Activated naive CD8-positive, alpha-beta T cell (primary cell): ENCODE results near the gene DSG1.

Experiments
- H3K27ac Mint-ChIP-seq: one replicate; pipeline ENCODE4 v1.8.0; 2021; ENCODE audit warnings: mixed read lengths
- H3K27me3 Mint-ChIP-seq: one replicate; pipeline ENCODE4 v1.8.0; 2021; ENCODE audit warnings: mixed read lengths
- H3K36me3 Mint-ChIP-seq: one replicate; pipeline ENCODE4 v1.8.0; 2021; ENCODE audit warnings: mixed read lengths
- H3K4me1 Mint-ChIP-seq: one replicate; pipeline ENCODE4 v1.8.0; 2021; ENCODE audit warnings: low read depth, mixed read lengths
- H3K4me3 Mint-ChIP-seq: one replicate; pipeline ENCODE4 v1.8.0; 2021; ENCODE audit warnings: mild to moderate bottlenecking, mixed read lengths
- H3K9me3 Mint-ChIP-seq: one replicate; pipeline ENCODE4 v1.8.0; 2021; ENCODE audit warnings: low read depth, mixed read lengths

DSG1 gene

DNA sequence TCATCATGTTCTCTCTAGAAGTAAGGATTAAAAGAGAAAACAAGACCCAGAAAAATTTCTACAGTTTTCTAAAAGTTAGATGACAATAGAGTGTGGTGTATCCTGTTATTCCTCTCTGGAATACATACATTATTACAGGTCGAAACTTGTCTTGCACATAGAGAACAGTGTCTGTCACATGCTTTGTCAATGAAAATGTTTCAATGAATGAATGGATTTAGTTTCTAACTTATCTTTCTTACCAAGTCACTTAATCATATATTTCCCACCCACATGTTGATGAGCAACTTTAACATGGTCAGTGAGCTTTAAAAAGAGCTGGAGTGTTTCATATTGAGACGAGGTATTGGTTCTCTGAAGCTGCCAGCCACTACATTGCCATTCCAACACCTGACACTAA, 63.0 kb downstream of the DSG1 start:
- H3K4me3 Mint-ChIP-seq: no peak overlapping the region
- no peaks in the 10 kb centered on the region for H3K36me3 Mint-ChIP-seq
- H3K4me1 Mint-ChIP-seq: no peaks in the 10 kb centered on the region
- no peaks in the 10 kb centered on the region for H3K9me3 Mint-ChIP-seq
- no peaks in the 10 kb centered on the region for H3K27me3 Mint-ChIP-seq
- no peak overlapping the region for H3K27ac Mint-ChIP-seq

- Mint-ChIP-seq H3K36me3 (no peaks in the 10 kb centered on the region), H3K9me3 (no peaks in the 10 kb centered on the region), H3K27ac (no peak overlapping the region), H3K27me3 (no peaks in the 10 kb centered on the region), H3K4me1 (no peaks in the 10 kb centered on the region), H3K4me3 (no peak overlapping the region)
Observed at GRCh38 chr18:31382107-31382506, 64.1 kb downstream of the DSG1 start.

DNA sequence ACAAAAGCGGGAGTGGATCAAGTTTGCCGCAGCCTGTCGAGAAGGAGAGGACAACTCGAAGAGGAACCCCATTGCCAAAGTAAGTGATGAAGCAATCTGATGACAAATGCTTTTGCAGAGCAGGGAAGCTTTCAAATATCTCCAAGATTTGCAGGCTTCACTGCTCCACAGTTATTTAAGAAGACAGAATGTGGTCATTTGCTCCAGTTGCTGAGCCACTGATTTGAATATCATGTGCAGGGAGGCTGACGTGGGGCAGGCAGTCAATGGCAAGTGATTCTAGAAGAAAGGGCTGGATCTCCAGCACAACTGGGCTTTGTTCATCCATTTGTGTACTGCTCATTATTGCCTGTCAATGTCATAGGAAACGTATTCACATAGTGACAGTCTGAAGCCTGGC, 68.8 kb downstream of the DSG1 start:
- H3K27ac Mint-ChIP-seq: no peak overlapping the region
- H3K4me3 Mint-ChIP-seq: no peak overlapping the region
- no peaks in the 10 kb centered on the region for H3K27me3 Mint-ChIP-seq
- H3K9me3 Mint-ChIP-seq: no peaks in the 10 kb centered on the region
- H3K4me1 Mint-ChIP-seq: no peaks in the 10 kb centered on the region
- H3K36me3 Mint-ChIP-seq: no peaks in the 10 kb centered on the region

DNA sequence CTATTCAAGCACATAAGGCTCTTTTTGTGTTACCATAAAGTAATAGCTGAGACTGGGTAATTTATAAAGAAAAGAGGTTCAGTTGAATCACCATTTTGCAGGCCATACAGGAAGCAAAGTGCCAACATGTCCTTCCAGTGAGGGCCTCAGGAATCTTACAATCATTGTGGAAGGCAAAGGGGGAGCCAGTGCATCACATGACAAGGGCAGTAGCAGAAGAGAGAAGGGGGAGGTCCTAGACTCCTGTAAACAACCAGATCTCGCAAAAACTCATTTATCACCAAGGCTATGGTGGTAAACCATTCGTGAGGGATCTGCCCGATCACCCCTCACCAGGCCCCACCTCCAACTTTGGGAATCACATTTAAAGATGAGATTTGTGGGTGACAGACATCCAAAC, 75.3 kb downstream of the DSG1 start:
- H3K9me3 Mint-ChIP-seq: no peaks in the 10 kb centered on the region
- no peaks in the 10 kb centered on the region for H3K27me3 Mint-ChIP-seq
- H3K4me3 Mint-ChIP-seq: no peak overlapping the region
- H3K27ac Mint-ChIP-seq: no peak overlapping the region
- no peaks in the 10 kb centered on the region for H3K36me3 Mint-ChIP-seq
- H3K4me1 Mint-ChIP-seq: no peaks in the 10 kb centered on the region

DNA sequence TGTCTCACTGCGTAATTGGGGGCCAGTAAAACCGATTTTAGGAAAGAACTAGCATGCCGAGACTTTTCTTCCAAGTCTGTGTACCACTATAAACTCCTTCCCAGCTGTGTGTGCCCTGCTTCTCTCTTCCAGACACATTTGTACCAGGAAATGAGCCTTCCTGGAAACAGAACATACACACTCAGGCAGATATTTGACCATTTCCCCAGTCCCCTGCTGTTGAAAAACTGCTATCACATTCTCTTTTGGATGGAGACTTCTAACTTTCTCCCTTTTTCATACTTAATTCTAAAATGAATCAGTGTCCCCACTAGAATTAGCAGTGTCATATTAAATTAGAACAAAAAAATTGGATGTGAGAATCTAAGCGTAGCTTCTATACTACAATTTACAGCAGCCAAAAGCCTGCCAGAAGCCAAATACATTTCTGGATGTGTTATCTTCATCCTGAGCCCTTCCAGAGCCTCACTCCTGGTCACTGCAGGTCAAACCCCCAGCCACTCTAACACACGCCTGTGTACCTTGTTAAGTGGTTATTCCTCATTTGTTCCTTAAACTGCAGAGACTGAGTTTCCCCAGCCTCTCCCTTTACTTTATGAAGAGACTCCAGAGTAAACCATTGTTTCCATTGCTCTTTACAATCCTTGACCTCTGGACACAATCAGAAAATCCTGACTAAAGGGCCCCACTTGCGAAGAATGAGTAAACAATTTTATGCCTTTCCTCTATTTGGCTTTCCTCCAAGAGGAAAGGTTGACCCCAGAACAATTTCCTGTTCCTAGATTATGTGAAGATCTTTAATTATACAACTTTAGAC, 79.0 kb downstream of the DSG1 start:
- Mint-ChIP-seq H3K27me3 (no peaks in the 10 kb centered on the region), H3K4me1 (no peaks in the 10 kb centered on the region), H3K9me3 (no peaks in the 10 kb centered on the region), H3K4me3 (no peak overlapping the region), H3K36me3 (no peaks in the 10 kb centered on the region), H3K27ac (no peak overlapping the region)

DNA sequence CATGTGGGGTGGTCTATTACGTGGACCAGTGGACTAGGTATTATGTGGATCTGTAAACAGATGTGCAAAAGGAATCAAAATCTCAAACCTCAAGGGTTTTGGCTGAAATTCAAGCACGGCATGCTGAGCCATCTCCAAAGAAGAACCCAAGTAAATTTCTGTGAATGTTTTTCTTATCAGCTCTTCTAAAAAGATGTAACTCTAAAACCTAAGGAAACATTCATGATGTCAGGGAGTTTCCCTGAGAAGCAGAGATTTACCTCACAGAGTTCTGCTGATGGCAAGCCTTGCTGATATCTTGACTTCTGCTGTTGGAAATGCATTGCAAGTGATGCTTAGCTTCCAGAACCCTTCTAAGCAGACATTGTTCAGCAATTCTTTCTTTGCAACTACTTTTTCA, 80.2 kb downstream of the DSG1 start:
- Mint-ChIP-seq H3K27ac (no peak overlapping the region), H3K4me3 (no peak overlapping the region), H3K4me1 (no peaks in the 10 kb centered on the region), H3K36me3 (no peaks in the 10 kb centered on the region), H3K27me3 (no peaks in the 10 kb centered on the region), H3K9me3 (no peaks in the 10 kb centered on the region)

DNA sequence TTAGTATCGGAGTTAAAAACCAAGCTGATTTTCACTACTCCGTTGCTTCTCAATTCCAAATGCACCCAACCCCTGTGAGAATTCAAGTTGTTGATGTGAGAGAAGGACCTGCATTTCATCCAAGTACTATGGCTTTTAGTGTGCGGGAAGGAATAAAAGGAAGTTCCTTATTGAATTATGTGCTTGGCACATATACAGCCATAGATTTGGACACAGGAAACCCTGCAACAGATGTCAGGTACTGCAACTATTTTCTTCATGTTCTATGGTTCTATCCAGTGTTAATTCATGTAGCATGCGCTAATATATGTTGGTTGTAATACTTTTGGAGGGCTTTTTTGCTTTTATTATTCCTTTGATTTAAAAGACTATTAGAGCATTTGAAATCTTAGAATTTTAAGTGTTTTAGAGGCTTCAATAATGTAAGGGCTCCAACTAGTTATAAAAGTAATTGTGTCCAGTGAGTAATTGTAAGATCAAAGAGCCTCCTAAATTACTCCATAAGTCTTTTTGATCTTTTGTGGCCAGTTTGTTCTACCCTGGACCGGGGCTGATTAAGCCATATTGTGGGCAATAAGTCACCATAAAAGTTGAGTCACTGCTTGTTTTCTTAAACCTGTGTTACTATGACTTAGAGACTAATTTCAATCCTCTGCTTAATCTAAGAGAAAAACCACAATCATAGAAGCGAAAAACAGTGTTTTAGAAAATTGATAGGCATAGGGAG, 81.5 kb downstream of the DSG1 start:
- Mint-ChIP-seq H3K27ac (no peak overlapping the region), H3K9me3 (no peaks in the 10 kb centered on the region), H3K4me3 (no peak overlapping the region), H3K4me1 (no peaks in the 10 kb centered on the region), H3K27me3 (no peaks in the 10 kb centered on the region), H3K36me3 (no peaks in the 10 kb centered on the region)

- Mint-ChIP-seq H3K4me1 (no peaks in the 10 kb centered on the region), H3K9me3 (no peaks in the 10 kb centered on the region), H3K27ac (no peak overlapping the region), H3K36me3 (no peaks in the 10 kb centered on the region), H3K4me3 (no peak overlapping the region), H3K27me3 (no peaks in the 10 kb centered on the region)
Observed at GRCh38 chr18:31401156-31402025, 83.4 kb downstream of the DSG1 start.

- no peaks in the 10 kb centered on the region for H3K36me3 Mint-ChIP-seq
- H3K27me3 Mint-ChIP-seq: no peaks in the 10 kb centered on the region
- H3K4me1 Mint-ChIP-seq: no peaks in the 10 kb centered on the region
- no peaks in the 10 kb centered on the region for H3K9me3 Mint-ChIP-seq
- no peak overlapping the region for H3K27ac Mint-ChIP-seq
- no peak overlapping the region for H3K4me3 Mint-ChIP-seq
Observed at GRCh38 chr18:31402026-31402373, 84.0 kb downstream of the DSG1 start.

DNA sequence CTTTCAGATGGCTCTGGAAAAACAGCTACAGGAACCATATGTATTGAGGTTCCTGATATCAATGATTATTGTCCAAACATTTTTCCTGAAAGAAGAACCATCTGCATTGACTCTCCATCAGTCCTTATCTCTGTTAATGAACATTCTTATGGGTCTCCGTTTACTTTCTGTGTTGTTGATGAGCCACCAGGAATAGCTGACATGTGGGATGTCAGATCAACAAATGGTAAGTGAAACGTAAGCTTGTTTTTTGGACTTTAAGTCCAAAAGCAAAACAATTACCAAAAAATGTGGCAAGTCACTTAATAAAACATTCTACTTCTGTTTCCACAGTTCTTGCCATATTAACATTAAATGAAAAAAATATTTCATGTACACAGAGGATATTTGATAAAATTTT, 85.4 kb downstream of the DSG1 start:
- Mint-ChIP-seq H3K27me3 (no peaks in the 10 kb centered on the region), H3K27ac (no peak overlapping the region), H3K4me1 (no peaks in the 10 kb centered on the region), H3K4me3 (no peak overlapping the region), H3K36me3 (no peaks in the 10 kb centered on the region), H3K9me3 (no peaks in the 10 kb centered on the region)
